Spleen (tissue), 11 donors: ENCODE data around the gene ACYP2. TPM values are rescaled to one million over a fixed set of nuclear protein-coding genes. Genes with fewer than 3 reads are reported as not detected.

ENCODE experiments used
- DNase-seq: peaks from one replicate; pipeline ENCODE4 v3.0.0-alpha.2; 2020
- H3K27ac ChIP-seq, 8 donors: fragments of 200-600 bp; sonication (generic) in 7 of 8; 1 replicate in 4 of 8; 2 replicates in 4 of 8; pipeline versions ENCODE4 v1.5.0 to v1.8.0; 2016 to 2021; ENCODE audit warnings: inconsistent platforms in 4 of 8, mild to moderate bottlenecking in 4 of 8, moderate library complexity in 1 of 8
- H3K27me3 ChIP-seq, 7 donors: fragments of 200-600 bp; sonication (generic) in 6 of 7; replicated peaks in 1 of 7; 1 replicate in 4 of 7; 2 replicates in 3 of 7; pipeline versions ENCODE4 v1.5.0 to v1.8.0; 2016 to 2021; ENCODE audit warnings: inconsistent platforms in 3 of 7, mild to moderate bottlenecking in 1 of 7
- H3K36me3 ChIP-seq, 6 donors: fragments of 200-600 bp; sonication (generic) in 5 of 6; 1 replicate in 4 of 6; 2 replicates in 2 of 6; pipeline versions ENCODE4 v1.5.0 to v1.8.0; 2016 to 2021; ENCODE audit warnings: inconsistent platforms in 2 of 6
- H3K4me1 ChIP-seq, 6 donors: fragments of 200-600 bp; sonication (generic) in 5 of 6; 1 replicate in 3 of 6; 2 replicates in 3 of 6; pipeline versions ENCODE4 v1.5.0 to v1.8.0; 2016 to 2021; ENCODE audit warnings: inconsistent platforms in 3 of 6
- H3K4me3 ChIP-seq, 8 donors: fragments of 200-600 bp; sonication (generic) in 7 of 8; 1 replicate in 4 of 8; 2 replicates in 4 of 8; pipeline versions ENCODE4 v1.5.0 to v1.8.0; 2016 to 2021; ENCODE audit warnings: inconsistent platforms in 4 of 8, mild to moderate bottlenecking in 4 of 8, moderate library complexity in 2 of 8
- H3K9me3 ChIP-seq, 8 donors: fragments of 200-600 bp; sonication (generic) in 7 of 8; 1 replicate in 4 of 8; 2 replicates in 4 of 8; pipeline versions ENCODE4 v1.5.0 to v1.8.0; 2016 to 2021; ENCODE audit warnings: inconsistent platforms in 4 of 8
- POLR2A ChIP-seq, 3 donors: fragments of 450-650 bp; IDR thresholded peaks; one replicate each; pipeline ENCODE4 v1.5.1; 2017; ENCODE audit warnings: antibody characterized with exemption in 3 of 3, mild to moderate bottlenecking in 1 of 3
- POLR2AphosphoS5 ChIP-seq, 3 donors: sonication (generic); formaldehyde crosslinking; IDR thresholded peaks; one replicate each; pipeline ENCODE4 v1.5.1; 2017; ENCODE audit warnings: antibody characterized with exemption in 3 of 3
- WGBS, 5 donors: extraction: QIAGEN DNeasy Blood & Tissue Kit in 3 of 5; methylation state at CpG; one replicate each; pipeline versions ENCODE4 v1.1.5 to v1.1.7; 2013 to 2018; 5-methylcytosine and 5-hydroxymethylcytosine counted together
- intact Hi-C: fragments of 100-400 bp; cut with DNase I; formaldehyde crosslinking; loops from one replicate; pipeline ENCODE4 v1.15.0; 2023; ENCODE audit warnings: low total_unique reads
- polyA plus RNA-seq, 3 donors: library from polyadenylated mRNA; stranded (reverse); fragments of 200-250 nt; gene quantifications; one replicate each; pipeline ENCODE4 v1.2.1, GENCODE V29; 2013
- total RNA-seq, 7 donors: library from RNA; depleted of rRNA in 3 of 7; stranded (reverse); fragments of >200 nt in 3 of 7; fragmentation: NEBNext Ultra II Directional in 4 of 7; extraction: Animal tissue kit (Norgen Biotek cat#: 25700) in 4 of 7; gene quantifications; one replicate each; pipeline versions ENCODE4 v1.1.0 to v1.2.1, GENCODE V29; 2016 to 2021
- TF ChIP-seq, protein P1 (sequence below), 11 experiments: fragments of 200-600 bp in 7 of 11; fragments of 450-650 bp in 4 of 11; sonication (generic) in 4 of 11; IDR thresholded peaks in 8 of 11; conservative IDR thresholded peaks in 3 of 11; 1 replicate in 7 of 11; 2 replicates in 4 of 11; pipeline versions ENCODE4 v1.4.0 to v1.8.0; 2016 to 2021; ENCODE audit warnings: antibody characterized with exemption in 11 of 11, inconsistent platforms in 4 of 11, mild to moderate bottlenecking in 1 of 11
- donor health status: healthy with polysubstance abuse.
- donor health status: DM: no; HTN: no; CAD: no; lungs with moderate emphysema.
- donor health status: DM: no; HTN: no; CAD: no.
- donor health status: Bipolar disorder and iron deficiency.
- donor health status: healthy.
- donor health status: DM: no; HTN: no; CAD: no.
- donor health status: DM: yes; HTN: yes; CAD: no.

The ACYP2 gene
- total and polyA plus RNA-seq, 10 donors = 14.6 to 32.3 (median 21.7) TPM

DNA sequence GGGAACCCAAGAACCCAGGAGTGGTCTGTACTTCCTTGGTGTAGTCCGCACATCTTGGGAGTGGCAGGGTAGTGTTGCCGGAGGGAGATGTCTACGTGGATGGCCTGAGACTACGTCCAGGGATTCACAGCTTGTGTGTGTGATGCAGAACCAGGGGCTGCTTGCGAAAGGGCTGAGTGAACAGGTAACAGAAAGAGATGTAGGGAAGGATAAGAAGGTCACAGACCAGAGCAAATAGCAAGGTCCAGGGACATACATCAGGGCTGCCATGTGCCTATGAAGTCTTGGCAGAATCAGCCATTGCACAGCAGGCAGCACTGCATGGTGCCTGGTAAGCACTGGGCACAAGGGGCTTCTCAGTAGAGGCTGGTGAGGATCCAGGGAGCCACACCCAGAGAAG lies 71.9 kb downstream of the ACYP2 start:
- peaks cover 0 to 24% (median 0%) of the 10 kb centered on the region in 6 donors for H3K36me3 ChIP-seq
- no peaks in the 10 kb centered on the region for H3K27me3 ChIP-seq
- intact Hi-C loops = no loop called here
- no peak overlapping the region for H3K4me3 ChIP-seq
- TF ChIP-seq POLR2A (IDR thresholded peaks at IDR 0.05) (no peak), POLR2AphosphoS5 (IDR thresholded peaks at IDR 0.05) (no peak)
- TF ChIP-seq, protein P1, sequence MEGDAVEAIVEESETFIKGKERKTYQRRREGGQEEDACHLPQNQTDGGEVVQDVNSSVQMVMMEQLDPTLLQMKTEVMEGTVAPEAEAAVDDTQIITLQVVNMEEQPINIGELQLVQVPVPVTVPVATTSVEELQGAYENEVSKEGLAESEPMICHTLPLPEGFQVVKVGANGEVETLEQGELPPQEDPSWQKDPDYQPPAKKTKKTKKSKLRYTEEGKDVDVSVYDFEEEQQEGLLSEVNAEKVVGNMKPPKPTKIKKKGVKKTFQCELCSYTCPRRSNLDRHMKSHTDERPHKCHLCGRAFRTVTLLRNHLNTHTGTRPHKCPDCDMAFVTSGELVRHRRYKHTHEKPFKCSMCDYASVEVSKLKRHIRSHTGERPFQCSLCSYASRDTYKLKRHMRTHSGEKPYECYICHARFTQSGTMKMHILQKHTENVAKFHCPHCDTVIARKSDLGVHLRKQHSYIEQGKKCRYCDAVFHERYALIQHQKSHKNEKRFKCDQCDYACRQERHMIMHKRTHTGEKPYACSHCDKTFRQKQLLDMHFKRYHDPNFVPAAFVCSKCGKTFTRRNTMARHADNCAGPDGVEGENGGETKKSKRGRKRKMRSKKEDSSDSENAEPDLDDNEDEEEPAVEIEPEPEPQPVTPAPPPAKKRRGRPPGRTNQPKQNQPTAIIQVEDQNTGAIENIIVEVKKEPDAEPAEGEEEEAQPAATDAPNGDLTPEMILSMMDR (IDR thresholded peaks at IDR 0.05 in 8 of 11, conservative IDR thresholded peaks at IDR 0.05 in 3 of 11) = no peak
- 82 to 99% (median 88%) methylated on average over 5 of the region's 5 CpGs for WGBS, 5 donors
- H3K4me1 ChIP-seq = no peaks in the 10 kb centered on the region
- H3K9me3 ChIP-seq = no peaks in the 10 kb centered on the region
- no peak overlapping the region for H3K27ac ChIP-seq
- no peak for DNase-seq

DNA sequence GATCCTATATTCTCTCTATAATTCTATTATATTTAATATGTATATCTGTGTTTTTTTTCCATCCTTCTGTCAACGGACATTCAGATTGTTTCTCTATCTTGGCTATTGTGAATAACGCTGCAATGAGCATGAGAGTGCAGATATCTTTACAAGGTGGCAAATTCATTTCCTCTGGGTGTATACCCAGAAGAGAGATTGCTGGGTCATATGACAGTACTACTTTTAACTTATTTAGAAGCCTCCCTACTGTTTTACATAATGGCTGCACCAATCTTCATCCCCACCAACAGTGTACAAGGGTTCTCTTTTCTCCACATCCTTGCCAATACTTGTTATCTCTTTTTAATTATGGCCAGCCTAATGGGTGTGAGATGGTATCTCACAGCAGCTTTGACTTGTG lies 74.1 kb downstream of the ACYP2 start:
- Histone ChIP-seq H3K4me1 (no peaks in the 10 kb centered on the region), H3K4me3 (no peak overlapping the region), H3K36me3 (peaks cover 0 to 24% (median 0%) of the 10 kb centered on the region in 6 donors), H3K27me3 (no peaks in the 10 kb centered on the region), H3K9me3 (no peaks in the 10 kb centered on the region), H3K27ac (no peak overlapping the region)
- 85 to 92% (median 87%) methylated on average over 2 of the region's 2 CpGs for WGBS, 5 donors
- intact Hi-C loops = no loop called here
- DNase-seq = no peak
- no peak for TF ChIP-seq POLR2A (IDR thresholded peaks at IDR 0.05)
- TF ChIP-seq, protein P1 (IDR thresholded peaks at IDR 0.05 in 8 of 11, conservative IDR thresholded peaks at IDR 0.05 in 3 of 11) = no peak
- no peak for TF ChIP-seq POLR2AphosphoS5 (IDR thresholded peaks at IDR 0.05)

DNA sequence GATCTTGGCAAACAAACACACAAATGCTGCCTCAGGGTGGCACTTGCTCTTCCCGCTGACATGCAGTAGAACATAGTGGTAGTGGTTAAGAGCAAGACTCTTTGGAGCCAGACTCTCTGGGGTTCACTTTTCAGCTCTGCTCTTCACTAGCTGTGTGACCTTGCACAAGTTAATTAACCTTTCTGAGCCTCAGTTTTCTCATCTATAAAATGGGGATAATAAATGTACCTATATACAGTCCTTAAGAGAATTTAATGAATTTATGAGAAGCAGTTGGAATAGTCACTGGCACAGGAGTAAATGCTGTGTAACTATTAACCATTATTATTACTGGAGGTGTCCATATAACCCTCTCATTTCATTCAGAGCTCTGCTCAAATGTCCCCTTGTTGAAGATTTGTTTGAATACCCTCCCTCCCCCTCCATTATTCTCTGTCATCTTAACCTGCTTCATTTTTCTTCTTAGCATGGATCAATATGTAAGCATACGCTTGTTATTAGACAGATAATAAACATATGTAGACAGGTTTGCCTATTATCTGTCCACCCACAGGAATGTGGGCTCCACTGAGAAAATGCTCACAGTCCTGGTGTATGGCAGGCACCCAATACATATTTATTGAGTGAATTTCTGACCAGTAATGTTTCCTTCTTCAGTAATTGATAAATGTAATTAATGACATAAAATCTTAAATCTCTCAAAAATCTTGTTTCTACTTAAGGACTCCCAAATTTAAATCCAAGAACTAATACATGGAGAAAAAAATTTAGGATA lies 76.1 kb downstream of the ACYP2 start:
- Histone ChIP-seq H3K9me3 (no peaks in the 10 kb centered on the region), H3K4me3 (no peak overlapping the region), H3K27me3 (no peaks in the 10 kb centered on the region), H3K4me1 (no peaks in the 10 kb centered on the region), H3K27ac (no peak overlapping the region), H3K36me3 (peaks cover 0 to 24% (median 0%) of the 10 kb centered on the region in 6 donors)
- intact Hi-C loops = no loop called here
- TF ChIP-seq, protein P1 (IDR thresholded peaks at IDR 0.05 in 8 of 11, conservative IDR thresholded peaks at IDR 0.05 in 3 of 11) = no peak
- TF ChIP-seq POLR2A (IDR thresholded peaks at IDR 0.05) (no peak), POLR2AphosphoS5 (IDR thresholded peaks at IDR 0.05) (no peak)
- WGBS, 5 donors = 94 to 100% (median 96%) methylated on average over 2 of the region's 2 CpGs
- DNase-seq = no peak
